Right kidney (tissue), 1 donor: ENCODE measurements around the gene EFTUD2.

Experiments
- DNase-seq: peaks from one replicate; pipeline ENCODE4 v3.0.0-alpha.2; 2016

EFTUD2 gene

GRCh38 chr17:44807817-44808155 lies 91.5 kb downstream of the EFTUD2 start:
- no peak for DNase-seq

- DNase-seq, result no peak
Observed at GRCh38 chr17:44807093-44807816, 92.0 kb downstream of the EFTUD2 start.

GRCh38 chr17:44804302-44805089 lies 94.7 kb downstream of the EFTUD2 start:
- no peak for DNase-seq

- DNase-seq, result no peak
Observed at GRCh38 chr17:44801880-44802279, 97.4 kb downstream of the EFTUD2 start.
